Stimulated activated CD8-positive, alpha-beta memory T cell treated with anti-CD3 and anti-CD28 coated beads, Interleukin-2, amount 100 ng/mL, for 1 hour (primary cell): Measurements from ENCODE around the gene SH3BP4.
"Not testable (repeated sequence)": the region's sequence is repeated elsewhere in the genome, so short reads cannot be mapped to it uniquely, and the experiment has no call there.

Experiments
- DNase-seq, 2 donors: peaks; one replicate each; pipeline ENCODE4 v3.0.0-alpha.2; 2020; ENCODE audit warnings: low read depth in 2 of 2

The SH3BP4 gene

DNA sequence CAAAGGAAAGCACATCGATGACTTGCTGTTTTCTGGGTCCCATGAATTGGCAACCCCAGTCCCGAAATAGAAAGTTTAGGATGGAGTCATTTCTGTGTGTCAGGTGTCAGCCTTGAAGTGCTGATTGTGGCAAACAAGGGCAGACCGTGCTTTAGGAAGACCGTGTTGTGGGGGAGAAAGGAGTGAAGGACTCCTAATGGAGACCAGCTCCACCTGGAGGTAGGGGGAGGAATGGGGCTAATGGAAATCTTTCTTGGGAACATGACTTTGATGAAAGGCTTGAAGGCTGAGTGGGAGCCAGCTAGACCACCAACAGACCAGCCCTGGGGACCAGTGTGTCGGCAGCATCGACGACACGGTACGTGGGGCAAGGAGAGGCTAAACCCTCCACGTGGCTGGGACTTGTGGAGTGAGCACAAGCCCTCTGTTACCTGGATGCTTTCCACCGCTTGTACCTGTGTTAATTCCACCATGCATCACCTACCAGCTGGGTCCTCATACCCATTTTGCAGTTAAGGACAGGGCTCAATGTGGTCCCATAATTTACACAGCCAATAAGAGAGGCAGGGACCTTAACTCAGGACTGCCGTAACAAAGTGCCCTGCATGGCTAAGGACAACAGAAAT lies 104.2 kb downstream of the SH3BP4 start:
- no peak for DNase-seq

GRCh38 chr2:235056768-235057167 lies 105.0 kb downstream of the SH3BP4 start:
- no peak for DNase-seq

DNA sequence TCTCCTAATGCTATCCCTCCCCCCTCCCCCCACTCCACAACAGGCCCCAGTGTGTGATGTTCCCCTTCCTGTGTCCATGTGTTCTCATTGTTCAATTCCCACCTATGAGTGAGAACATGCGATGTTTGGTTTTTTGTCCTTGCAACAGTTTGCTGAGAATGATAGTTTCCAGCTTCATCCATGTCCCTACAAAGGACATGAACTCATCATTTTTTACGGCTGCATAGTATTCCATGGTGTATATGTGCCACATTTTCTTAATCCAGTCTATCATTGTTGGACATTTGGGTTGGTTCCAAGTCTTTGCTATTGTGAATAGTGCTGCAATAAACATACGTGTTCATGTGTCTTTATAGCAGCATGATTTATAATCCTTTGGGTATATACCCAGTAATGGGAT lies 105.8 kb downstream of the SH3BP4 start:
- DNase-seq, result not testable (repeated sequence)

DNA sequence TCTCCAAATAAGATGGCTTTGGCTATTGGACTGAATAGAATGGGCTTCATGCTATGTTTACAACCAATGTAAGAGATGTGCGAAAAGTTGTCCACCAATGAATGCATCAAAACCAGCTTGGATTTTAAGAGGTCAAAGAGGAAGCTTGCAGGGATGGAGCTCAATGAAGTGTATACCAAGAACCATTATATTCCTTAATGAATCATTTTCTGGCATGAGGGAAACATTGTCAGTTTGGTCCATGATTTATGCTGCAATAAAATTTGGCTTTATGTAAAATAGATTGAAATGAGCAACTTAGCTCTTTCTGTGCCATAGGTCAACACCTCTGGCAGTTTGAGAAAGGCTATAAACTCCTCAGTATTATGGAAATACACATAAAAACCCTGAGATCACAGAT lies 107.3 kb downstream of the SH3BP4 start:
- DNase-seq, result no peak

DNA sequence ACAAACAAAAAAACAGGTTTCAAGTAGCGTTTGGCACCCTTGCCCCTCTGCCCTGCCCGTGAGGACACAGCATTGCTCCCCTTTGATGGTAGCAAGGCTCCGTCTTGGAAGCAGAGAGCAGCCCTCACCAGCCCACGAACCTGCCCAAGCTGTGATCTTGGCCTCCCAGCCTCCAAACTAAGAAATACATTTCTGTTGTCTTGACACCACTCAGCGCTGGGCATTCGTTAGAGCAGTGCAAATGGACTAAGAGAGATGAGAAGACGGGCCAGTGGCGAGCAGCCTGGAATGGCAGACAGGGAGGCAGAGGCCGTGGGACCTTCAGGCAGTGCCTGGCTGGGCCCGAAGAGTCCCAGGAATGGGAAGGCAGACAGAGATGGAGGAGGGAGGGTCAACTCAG lies 109.8 kb downstream of the SH3BP4 start:
- DNase-seq, result no peak

DNA sequence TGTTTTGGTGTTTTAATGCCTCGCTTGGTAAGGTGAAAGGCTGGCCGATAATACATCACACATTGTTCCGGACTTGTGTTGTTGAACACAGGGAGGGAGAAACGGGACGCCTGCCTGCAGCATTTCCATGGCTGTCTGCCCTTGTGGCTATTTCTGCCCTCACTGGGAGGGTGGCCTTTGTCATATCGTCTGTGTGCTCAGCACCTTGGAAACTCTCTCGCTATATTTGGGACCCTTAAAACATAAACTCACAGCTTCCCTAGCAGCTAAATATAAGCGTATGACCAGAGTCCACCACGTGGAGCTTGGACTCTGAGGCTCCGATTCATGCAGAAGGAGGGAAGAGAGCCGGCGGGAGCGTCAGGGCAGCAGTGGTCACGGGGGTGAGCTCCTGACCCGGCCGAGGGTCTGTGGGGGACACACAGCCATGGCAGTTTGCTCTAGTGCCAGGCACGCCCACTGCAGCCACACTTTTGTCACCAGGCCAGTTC lies 111.7 kb downstream of the SH3BP4 start:
- no peak for DNase-seq

DNA sequence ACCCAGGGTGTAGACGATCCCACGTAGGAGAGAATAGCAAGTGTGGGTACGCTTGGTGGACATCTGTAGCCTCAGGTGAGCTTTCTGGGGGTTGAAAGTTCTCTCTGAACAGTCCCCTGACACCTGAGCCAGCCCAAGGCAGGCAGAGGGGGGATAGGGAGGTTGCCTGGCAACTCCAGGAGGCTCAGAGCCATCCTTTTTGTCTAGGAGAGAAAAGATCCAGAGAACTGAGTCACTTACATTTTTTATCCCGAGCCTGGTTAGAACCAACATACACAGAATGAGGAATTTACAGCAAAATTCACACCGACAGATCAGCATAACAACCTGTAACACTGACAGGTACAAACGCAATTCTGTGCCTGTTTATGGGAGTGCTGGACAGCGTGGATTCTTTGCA lies 113.2 kb downstream of the SH3BP4 start:
- DNase-seq, result no peak

- DNase-seq, result no peak
Measured at GRCh38 chr2:235066490-235066889, 114.7 kb downstream of the SH3BP4 start.

GRCh38 chr2:235066895-235067294 lies 115.1 kb downstream of the SH3BP4 start:
- no peak for DNase-seq

- no peak for DNase-seq
Measured at GRCh38 chr2:235068701-235069100, 116.9 kb downstream of the SH3BP4 start.

DNA sequence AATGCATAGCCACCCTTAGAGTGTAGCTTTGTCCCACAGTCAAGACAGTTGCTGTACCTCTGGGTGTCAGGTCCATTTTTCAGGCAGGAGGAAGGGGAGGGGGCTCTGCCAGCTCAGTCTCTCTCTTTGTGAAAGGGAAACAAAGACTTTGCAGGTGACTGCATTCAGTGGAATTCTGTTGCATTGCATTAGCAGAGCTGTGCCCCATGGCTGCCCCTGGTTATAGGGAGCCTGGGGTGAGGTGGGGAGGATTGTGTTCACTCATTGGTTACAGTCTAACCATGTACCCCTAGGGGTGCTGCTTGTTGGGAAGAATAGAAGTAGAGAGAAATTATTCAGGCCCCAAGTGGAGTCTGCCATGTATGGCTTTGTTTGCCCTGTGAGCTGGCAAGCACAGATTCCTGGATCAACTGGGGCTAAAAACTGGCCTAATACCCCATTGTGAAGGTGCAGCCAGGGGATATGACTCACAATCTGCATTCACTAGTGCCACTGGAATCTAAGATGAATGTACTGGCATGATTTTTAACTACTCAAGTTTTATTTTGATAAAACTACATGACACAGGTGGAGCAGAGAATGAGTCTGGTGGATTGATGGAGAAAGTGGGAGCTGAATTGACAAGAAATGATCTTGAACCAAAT lies 118.4 kb downstream of the SH3BP4 start:
- no peak for DNase-seq

DNA sequence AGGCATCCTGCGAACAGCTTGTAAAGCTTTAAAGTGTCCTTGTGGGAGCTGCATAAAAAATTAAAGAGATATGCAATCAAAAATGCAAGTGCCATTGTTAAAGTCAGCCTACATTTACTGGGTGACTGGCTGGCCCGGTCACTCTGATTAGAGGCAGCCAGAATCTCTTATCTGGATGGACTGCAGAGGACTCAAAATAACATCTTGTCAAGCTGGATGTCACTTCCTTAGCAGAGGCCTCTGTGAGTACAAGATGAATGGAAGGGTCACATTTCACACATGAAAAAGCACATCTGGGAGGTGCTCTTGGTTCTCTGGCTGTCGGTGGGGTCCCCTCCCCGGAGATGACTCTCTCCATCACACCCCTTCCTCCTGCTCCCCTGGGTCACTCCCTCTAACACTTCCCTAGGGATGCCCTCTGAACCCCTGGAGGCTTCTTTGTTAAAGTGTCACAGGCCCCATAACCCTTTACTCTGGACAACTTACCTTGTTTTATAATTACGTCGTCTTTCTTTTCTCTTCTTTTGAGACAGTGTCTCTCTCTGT lies 122.1 kb downstream of the SH3BP4 start:
- DNase-seq, result no peak

DNA sequence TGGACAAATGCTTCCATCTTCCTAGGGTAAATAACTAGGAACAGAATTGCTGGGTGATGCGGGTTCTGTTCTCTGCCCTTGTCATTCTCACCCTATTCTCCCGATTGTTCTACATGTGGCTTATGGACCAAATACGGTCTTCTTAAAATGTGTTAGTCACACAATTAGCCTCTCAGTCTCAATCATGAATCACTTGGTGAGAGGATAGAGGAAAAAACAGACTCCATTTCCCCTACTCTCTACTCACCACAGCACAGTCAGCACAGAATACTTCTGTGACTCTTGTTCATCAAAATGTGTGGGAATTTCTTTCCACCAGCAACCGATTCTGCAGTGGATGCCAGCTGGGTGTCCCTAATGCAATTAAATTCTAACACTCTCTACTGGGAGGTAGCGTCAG lies 125.2 kb downstream of the SH3BP4 start:
- DNase-seq, result no peak

DNA sequence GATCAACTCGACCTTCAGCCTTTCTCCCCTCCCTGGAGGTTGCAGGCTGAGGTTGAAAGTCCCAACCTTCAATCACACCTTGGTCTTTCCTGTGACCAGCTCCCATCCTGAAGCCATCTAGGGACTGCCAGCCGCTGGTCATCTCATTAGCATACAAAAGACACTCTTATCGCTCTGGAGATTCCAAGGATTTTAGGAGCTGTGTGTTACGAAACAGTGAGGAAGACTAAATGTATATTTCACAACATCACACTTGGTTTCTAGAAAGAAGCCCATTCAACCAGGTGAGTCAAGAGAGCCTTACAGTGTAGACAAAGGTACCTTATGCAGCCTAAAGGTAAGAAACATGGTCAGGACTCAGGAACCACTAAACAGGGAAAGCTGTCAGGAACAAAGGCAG lies 126.4 kb downstream of the SH3BP4 start:
- no peak for DNase-seq

DNA sequence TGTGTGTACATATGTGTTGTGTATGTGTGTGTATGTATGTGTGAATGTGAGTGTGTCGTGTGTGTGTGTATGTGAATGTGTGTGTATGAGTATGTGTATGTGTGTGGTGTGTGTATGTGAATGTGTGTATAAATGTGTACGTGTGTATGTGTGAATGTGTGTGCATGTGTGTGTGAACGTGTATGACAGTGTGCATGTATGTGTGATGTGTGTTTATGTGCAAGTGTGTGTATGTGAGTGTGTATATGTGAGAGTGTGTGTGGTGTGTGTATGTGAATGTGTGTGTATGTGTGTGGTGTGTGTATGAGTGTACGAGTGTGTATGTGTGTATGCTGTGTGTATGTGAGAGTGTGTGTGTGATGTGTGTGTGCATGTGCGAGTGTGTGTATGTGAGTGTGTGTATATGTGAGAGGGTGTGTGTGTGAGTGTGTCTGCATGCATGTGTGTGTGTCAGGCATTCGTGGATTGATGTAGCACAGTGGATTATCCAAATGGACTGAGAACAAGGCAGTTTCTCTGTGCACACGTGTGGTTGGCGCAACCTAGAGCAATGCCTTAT lies 127.2 kb downstream of the SH3BP4 start:
- no peak for DNase-seq

- DNase-seq, result no peak
Measured at GRCh38 chr2:235080101-235080500, 128.3 kb downstream of the SH3BP4 start.

DNA sequence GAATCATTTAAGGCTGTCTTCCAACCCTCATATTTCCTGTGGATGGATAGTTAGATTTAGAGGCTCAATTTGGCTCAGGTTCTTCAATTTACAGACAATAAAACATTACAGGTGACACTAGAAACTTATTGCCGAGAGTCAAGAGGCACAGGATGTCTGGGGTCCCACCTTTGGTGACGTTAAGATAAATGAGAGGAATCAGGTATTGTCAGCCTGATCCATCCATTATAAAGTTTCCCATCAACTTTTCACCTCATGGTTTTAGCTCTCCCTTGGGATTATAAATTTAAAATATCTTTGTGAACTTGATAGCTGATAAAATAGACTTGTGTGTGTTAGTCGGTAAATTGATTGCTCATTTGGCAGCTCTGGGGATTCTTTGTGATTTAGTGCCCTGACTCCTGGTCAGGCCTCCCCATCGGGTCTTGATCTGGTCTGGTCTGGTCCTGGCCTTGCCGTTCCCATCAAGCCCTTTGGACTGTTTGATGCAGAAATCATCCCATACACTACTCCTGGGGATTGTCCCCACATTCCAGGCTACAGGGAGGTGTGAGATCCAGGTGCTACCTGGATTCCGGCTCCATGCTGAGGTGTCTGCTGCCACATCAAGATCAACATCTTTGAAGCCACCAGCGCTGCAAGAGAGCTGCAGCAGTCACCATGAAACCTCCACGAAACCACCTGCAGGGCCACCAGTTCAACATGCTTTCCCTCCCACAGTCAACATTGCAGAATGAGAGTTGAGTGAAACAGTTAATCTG lies 130.9 kb downstream of the SH3BP4 start:
- no peak for DNase-seq

GRCh38 chr2:235083822-235084221 lies 132.0 kb downstream of the SH3BP4 start:
- no peak for DNase-seq

GRCh38 chr2:235084424-235084823 lies 132.6 kb downstream of the SH3BP4 start:
- no peak for DNase-seq

GRCh38 chr2:235085476-235085875 lies 133.7 kb downstream of the SH3BP4 start:
- no peak for DNase-seq

DNA sequence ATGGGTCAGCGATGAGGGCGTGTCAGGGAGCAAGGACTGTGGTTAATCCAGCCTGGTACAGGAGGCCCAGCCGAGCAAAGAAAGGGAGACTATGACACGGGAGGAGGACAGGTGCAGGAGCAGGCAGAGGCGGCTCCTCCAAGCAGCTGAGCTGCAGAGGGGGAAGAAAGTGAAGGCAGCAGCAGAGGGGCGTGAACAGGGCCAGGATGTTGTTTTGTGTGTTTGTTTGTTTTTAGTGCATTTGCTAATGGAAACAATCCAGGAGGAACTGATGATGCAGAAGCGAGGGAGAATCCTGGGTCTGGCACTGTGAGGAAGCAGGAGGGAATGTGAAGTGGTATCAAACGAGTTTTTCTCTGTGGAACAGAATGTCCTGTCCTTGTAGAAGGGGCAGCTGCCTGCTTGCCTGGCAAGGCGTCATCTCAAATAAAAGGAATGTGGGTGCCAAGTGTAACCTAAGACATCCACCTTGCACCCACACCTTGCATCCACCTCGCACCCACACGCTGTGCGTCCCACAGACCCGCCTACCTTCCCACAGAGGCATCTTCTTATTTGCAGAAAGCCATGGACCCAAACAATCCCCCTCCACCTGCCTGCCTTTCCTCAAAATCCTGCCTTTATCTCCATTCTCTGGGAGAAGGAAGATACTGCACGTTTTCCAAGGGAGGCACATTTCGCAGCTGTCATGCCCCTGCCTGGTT lies 134.8 kb downstream of the SH3BP4 start:
- DNase-seq, result no peak
